Muscle of leg (tissue), 11 donors: ENCODE measurements around the gene CCL23. TPM values are rescaled to one million over a fixed set of nuclear protein-coding genes. Genes with fewer than 3 reads are reported as not detected.
"Not testable (repeated sequence)": the region's sequence is repeated elsewhere in the genome, so short reads cannot be mapped to it uniquely, and the experiment has no call there.

Experiments
- DNase-seq: peaks from one replicate; pipeline ENCODE4 v3.0.0; 2013
- H3K27ac ChIP-seq: one replicate; pipeline ENCODE4 v1.5.1; 2013; ENCODE audit warnings: mild to moderate bottlenecking, low read length, control low read depth
- H3K27me3 ChIP-seq: one replicate; pipeline ENCODE4 v1.6.1; 2013; ENCODE audit warnings: low read length; ENCODE audit not compliant: control insufficient read depth, insufficient read depth
- H3K36me3 ChIP-seq: one replicate; pipeline ENCODE4 v1.6.1; 2013; ENCODE audit warnings: low read length; ENCODE audit not compliant: control insufficient read depth, insufficient read depth
- H3K4me1 ChIP-seq: one replicate; pipeline ENCODE4 v1.6.1; 2013; ENCODE audit warnings: low read length; ENCODE audit not compliant: control insufficient read depth, insufficient read depth
- H3K4me3 ChIP-seq: one replicate; pipeline ENCODE4 v1.5.1; 2013; ENCODE audit warnings: low read length, control low read depth
- H3K9me3 ChIP-seq: replicated peaks from 2 replicates; pipeline ENCODE4 v1.6.1; 2013; ENCODE audit warnings: low read depth, low read length; ENCODE audit not compliant: control insufficient read depth
- WGBS: methylation state at CpG from one replicate; pipeline ENCODE4 v1.1.5; 2013; ENCODE audit warnings: missing lambda C conversion rate; ENCODE audit not compliant: insufficient coverage; 5-methylcytosine and 5-hydroxymethylcytosine counted together
- polyA plus RNA-seq, 8 donors: library from polyadenylated mRNA; unstranded; fragments of 120-200 nt; gene quantifications; one replicate each; pipeline versions ENCODE4 v1.2.1 to v1.2.3, GENCODE V29; 2013; ENCODE audit warnings: inconsistent platforms in 1 of 8, low replicate concordance in 1 of 8; ENCODE audit not compliant: insufficient read length in 8 of 8, insufficient read depth in 1 of 8
- total RNA-seq: library from RNA; stranded (reverse); fragments of 120-200 nt; gene quantifications from one replicate; pipeline ENCODE4 v1.2.4, GENCODE V29; 2013

Gene CCL23
- total and polyA plus RNA-seq, 9 donors, result 1.00 TPM; not detected in 8

- no peaks in the 10 kb centered on the region for H3K27me3 ChIP-seq
- no peak overlapping the region for H3K4me3 ChIP-seq
- H3K4me1 ChIP-seq, result no peaks in the 10 kb centered on the region
- H3K27ac ChIP-seq, result no peak overlapping the region
- H3K36me3 ChIP-seq, result no peaks in the 10 kb centered on the region
- WGBS, result 81% methylated on average over 7 of the region's 14 CpGs
- DNase-seq, result no peak
- H3K9me3 ChIP-seq, result peaks cover 18% of the 10 kb centered on the region
Observed at GRCh38 chr17:36008998-36009665, 8.6 kb downstream of the CCL23 start.

GRCh38 chr17:36004594-36005108, 13.1 kb downstream of the CCL23 start:
- Histone ChIP-seq H3K27me3 (no peaks in the 10 kb centered on the region), H3K9me3 (peaks cover 10% of the 10 kb centered on the region), H3K36me3 (no peaks in the 10 kb centered on the region), H3K4me1 (no peaks in the 10 kb centered on the region), H3K27ac (no peak overlapping the region), H3K4me3 (no peak overlapping the region)
- no peak for DNase-seq
- 53% methylated on average over 3 of the region's 4 CpGs for WGBS

- Histone ChIP-seq H3K36me3 (no peaks in the 10 kb centered on the region), H3K27me3 (no peaks in the 10 kb centered on the region), H3K4me3 (no peak overlapping the region), H3K4me1 (no peaks in the 10 kb centered on the region), H3K9me3 (no peaks in the 10 kb centered on the region), H3K27ac (no peak overlapping the region)
- WGBS, result 72% methylated on average over 5 of the region's 7 CpGs
- DNase-seq, result no peak
Observed at GRCh38 chr17:36002631-36003030, 15.1 kb downstream of the CCL23 start.

GRCh38 chr17:36001862-36002603, 15.7 kb downstream of the CCL23 start:
- Histone ChIP-seq H3K4me1 (no peaks in the 10 kb centered on the region), H3K27ac (no peak overlapping the region), H3K4me3 (no peak overlapping the region), H3K27me3 (no peaks in the 10 kb centered on the region), H3K9me3 (no peaks in the 10 kb centered on the region), H3K36me3 (no peaks in the 10 kb centered on the region)
- 80% methylated on average over 5 of the region's 6 CpGs for WGBS
- DNase-seq, result no peak

- H3K9me3 ChIP-seq, result no peaks in the 10 kb centered on the region
- no peaks in the 10 kb centered on the region for H3K36me3 ChIP-seq
- 78% methylated on average over 3 of the region's 6 CpGs for WGBS
- DNase-seq, result no peak
- no peaks in the 10 kb centered on the region for H3K27me3 ChIP-seq
- H3K4me3 ChIP-seq, result no peak within 1 kb of the TSS
- no peaks in the 10 kb centered on the region for H3K4me1 ChIP-seq
- no peak within 1 kb of the TSS for H3K27ac ChIP-seq
Observed at GRCh38 chr17:36001110-36001771, 16.5 kb downstream of the CCL23 start, which contains the start of gene CCL15. Gene CCL15 (minus strand): TSS chr17:36001553. CDS start chr17:36001492, 61 bp downstream.

GRCh38 chr17:36000732-36001109, 17.1 kb downstream of the CCL23 start:
- Histone ChIP-seq H3K27me3 (no peaks in the 10 kb centered on the region), H3K36me3 (no peaks in the 10 kb centered on the region), H3K9me3 (no peaks in the 10 kb centered on the region), H3K27ac (no peak overlapping the region), H3K4me3 (no peak overlapping the region), H3K4me1 (no peaks in the 10 kb centered on the region)
- WGBS, result 75% methylated on average over 1 of the region's 6 CpGs
- DNase-seq, result no peak

GRCh38 chr17:35998756-35999155, 19.0 kb downstream of the CCL23 start:
- no peaks in the 10 kb centered on the region for H3K36me3 ChIP-seq
- DNase-seq, result no peak
- no peaks in the 10 kb centered on the region for H3K4me1 ChIP-seq
- H3K27ac ChIP-seq, result no peak overlapping the region
- no peak overlapping the region for H3K4me3 ChIP-seq
- WGBS, result no CpG with 5 or more reads among the region's 1 CpG
- H3K27me3 ChIP-seq, result no peaks in the 10 kb centered on the region
- no peaks in the 10 kb centered on the region for H3K9me3 ChIP-seq

GRCh38 chr17:35998018-35998545, 19.7 kb downstream of the CCL23 start:
- WGBS, result 69% methylated on average over 8 of the region's 11 CpGs
- H3K27me3 ChIP-seq, result no peaks in the 10 kb centered on the region
- no peak overlapping the region for H3K27ac ChIP-seq
- no peaks in the 10 kb centered on the region for H3K4me1 ChIP-seq
- DNase-seq, result no peak
- no peaks in the 10 kb centered on the region for H3K9me3 ChIP-seq
- no peak overlapping the region for H3K4me3 ChIP-seq
- no peaks in the 10 kb centered on the region for H3K36me3 ChIP-seq

GRCh38 chr17:35995346-35995745, 22.4 kb downstream of the CCL23 start:
- H3K4me3 ChIP-seq, H3K27me3 ChIP-seq, H3K9me3 ChIP-seq, H3K4me1 ChIP-seq, H3K36me3 ChIP-seq, H3K27ac ChIP-seq, DNase-seq: not testable (repeated sequence)
- WGBS, result no CpG with 5 or more reads among the region's 2 CpGs

GRCh38 chr17:35991075-35991474, 26.7 kb downstream of the CCL23 start:
- Histone ChIP-seq H3K27ac (no peak overlapping the region), H3K36me3 (no peaks in the 10 kb centered on the region), H3K27me3 (no peaks in the 10 kb centered on the region), H3K4me1 (peaks cover 2% of the 10 kb centered on the region), H3K9me3 (no peaks in the 10 kb centered on the region), H3K4me3 (no peak overlapping the region)
- WGBS, result 60% methylated on average over 1 of the region's 2 CpGs
- DNase-seq, result no peak
